ENCODE results near the gene GABRB1.

- TF ChIP-seq CTCF (IDR thresholded peaks at IDR 0.05), result no peak
- TF ChIP-seq POLR2A (IDR thresholded peaks at IDR 0.05), result no peak
Measured at GRCh38 chr4:47017494-47017893, 13.9 kb upstream of the GABRB1 start.
